SU-DHL-6 (cell line): ENCODE results near the gene FDXR.

Source experiments
- EZH2phosphoT487 ChIP-seq: fragments of 200-600 bp; sonication (generic), shearing (Covaris generic); conservative IDR thresholded peaks from 2 replicates; pipeline ENCODE4 v1.6.1; 2018; ENCODE audit warnings: mild to moderate bottlenecking, antibody characterized with exemption, low read length, moderate library complexity, mixed read lengths
- TF ChIP-seq, protein P1 (sequence below): fragments of 200-600 bp; sonication (generic); IDR thresholded peaks from one replicate; pipeline ENCODE4 v1.5.1; 2017; ENCODE audit warnings: antibody characterized with exemption, mild to moderate bottlenecking, low read length, moderate library complexity; ENCODE audit not compliant: insufficient read depth, poor library complexity, severe bottlenecking

GRCh38 chr17:74860229-74860871 lies 12.4 kb downstream of the FDXR start:
- TF ChIP-seq, protein P1, sequence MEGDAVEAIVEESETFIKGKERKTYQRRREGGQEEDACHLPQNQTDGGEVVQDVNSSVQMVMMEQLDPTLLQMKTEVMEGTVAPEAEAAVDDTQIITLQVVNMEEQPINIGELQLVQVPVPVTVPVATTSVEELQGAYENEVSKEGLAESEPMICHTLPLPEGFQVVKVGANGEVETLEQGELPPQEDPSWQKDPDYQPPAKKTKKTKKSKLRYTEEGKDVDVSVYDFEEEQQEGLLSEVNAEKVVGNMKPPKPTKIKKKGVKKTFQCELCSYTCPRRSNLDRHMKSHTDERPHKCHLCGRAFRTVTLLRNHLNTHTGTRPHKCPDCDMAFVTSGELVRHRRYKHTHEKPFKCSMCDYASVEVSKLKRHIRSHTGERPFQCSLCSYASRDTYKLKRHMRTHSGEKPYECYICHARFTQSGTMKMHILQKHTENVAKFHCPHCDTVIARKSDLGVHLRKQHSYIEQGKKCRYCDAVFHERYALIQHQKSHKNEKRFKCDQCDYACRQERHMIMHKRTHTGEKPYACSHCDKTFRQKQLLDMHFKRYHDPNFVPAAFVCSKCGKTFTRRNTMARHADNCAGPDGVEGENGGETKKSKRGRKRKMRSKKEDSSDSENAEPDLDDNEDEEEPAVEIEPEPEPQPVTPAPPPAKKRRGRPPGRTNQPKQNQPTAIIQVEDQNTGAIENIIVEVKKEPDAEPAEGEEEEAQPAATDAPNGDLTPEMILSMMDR, result no peak
- no peak for TF ChIP-seq EZH2phosphoT487
